SIG-M5 treated with dmso at 0.1 percent for 504 hours (cell line): Measurements from ENCODE around the gene ECM1.

ENCODE experiments used
- DNase-seq: peaks from one replicate; lab custom pipeline; 2025; ENCODE audit not compliant: unreplicated experiment; lab: John Stamatoyannopoulos, UW

ECM1 gene

DNA sequence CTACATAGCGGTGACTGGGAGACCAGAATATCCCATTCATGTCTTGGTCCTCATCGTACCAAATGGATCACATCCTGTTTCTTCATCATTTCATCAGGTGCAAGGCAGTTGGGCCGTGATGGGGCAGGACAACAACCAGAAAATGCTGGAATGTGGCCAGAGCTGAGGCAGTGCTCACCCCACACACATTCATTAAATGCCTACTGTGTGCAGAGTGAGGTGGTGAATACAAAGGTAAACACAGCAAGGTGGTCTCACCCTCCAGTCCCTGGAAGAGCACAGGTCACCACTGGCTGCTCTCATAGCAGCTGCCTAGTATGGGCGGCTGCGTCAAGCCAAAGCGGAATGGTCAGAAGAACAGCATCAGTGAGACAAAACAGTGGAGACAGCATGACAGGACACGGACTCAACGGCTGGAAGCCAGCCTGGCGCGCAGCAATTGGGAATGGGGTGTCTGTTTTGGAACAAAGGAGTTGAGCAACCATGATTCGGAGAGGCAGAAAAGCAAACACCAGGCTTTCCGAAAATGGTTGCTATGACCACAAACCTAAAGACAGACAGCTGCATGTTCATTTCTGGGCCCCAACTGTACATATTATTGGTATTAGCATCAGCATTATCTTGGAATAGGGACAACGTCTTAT lies 35.7 kb downstream of the ECM1 start:
- DNase-seq: no peak

DNA sequence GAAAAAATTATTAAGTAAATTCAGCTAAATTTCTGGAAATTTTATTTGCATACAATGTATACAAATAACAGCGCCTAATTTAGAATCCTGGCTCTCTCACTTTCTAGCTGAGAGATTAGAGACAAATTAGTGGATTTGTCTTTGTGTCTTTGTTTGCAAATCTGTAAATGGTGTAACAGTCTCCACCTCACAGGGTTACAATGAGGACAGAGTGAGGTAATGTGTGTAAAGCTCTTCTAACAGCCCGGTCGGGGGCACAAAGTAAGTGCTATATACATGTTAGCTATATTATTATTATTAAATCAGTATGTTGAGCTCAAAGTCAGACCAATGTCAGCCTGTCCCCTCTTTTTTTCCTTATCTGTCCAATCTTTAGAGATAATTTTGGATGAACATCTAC lies 36.3 kb downstream of the ECM1 start:
- DNase-seq: no peak

DNA sequence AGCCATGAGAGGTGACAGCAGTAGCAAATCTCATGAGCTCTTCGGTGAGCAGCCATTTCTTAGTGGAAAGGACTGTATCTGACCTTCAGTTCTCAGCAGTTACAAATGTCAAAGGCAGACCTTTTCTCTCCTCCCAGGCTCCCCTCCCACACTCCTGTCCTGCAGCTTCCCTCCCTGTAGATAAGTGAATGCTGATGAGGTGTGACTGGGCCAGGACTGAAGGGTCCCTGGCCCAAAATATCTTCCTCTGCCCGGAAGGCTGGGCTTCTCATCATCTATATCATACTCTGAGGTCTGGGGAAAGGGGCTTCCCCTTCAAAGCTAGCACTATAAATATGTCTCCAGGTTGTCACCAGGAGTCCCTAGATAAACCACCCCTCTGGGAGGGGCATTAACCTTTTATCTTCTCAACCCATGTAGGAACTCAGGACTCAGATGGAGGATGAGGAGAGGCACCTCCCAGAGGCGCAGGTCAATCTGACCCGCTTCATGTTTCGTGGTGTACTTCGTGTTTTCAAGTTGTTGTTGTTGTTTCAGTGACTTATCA lies 37.6 kb downstream of the ECM1 start:
- DNase-seq: no peak

DNA sequence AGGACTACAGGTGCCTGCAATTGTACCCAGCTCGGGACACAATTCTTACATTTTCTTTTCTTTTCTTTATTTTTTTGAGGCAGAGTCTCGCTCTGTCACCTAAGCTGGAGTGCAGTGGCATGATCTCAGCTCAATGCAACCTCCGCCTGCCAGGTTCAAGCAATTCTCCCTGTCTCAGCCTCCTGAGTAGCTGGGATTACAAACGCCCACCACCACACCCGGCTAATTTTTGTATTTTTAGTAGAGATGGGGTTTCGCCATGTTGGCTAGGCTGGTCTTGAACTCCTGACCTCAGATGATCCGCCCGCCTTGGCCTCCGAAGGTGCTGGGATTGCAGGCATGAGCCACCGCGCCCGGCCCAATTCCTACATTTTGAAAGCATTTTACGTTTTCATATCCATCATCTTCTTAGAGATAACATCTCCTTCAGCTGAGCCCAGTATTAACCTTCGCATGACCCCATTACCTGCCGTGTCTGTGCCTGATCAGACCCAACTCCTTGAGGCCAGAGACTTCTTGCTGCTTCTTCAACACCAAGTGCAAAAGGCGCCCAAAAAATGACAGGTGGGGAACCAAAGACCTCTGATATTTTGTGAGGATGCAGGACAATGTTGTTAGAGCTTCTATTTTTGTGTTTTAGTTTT lies 38.5 kb downstream of the ECM1 start:
- DNase-seq: no peak

GRCh38 chr1:150548324-150548631 lies 40.4 kb downstream of the ECM1 start:
- no peak for DNase-seq

DNA sequence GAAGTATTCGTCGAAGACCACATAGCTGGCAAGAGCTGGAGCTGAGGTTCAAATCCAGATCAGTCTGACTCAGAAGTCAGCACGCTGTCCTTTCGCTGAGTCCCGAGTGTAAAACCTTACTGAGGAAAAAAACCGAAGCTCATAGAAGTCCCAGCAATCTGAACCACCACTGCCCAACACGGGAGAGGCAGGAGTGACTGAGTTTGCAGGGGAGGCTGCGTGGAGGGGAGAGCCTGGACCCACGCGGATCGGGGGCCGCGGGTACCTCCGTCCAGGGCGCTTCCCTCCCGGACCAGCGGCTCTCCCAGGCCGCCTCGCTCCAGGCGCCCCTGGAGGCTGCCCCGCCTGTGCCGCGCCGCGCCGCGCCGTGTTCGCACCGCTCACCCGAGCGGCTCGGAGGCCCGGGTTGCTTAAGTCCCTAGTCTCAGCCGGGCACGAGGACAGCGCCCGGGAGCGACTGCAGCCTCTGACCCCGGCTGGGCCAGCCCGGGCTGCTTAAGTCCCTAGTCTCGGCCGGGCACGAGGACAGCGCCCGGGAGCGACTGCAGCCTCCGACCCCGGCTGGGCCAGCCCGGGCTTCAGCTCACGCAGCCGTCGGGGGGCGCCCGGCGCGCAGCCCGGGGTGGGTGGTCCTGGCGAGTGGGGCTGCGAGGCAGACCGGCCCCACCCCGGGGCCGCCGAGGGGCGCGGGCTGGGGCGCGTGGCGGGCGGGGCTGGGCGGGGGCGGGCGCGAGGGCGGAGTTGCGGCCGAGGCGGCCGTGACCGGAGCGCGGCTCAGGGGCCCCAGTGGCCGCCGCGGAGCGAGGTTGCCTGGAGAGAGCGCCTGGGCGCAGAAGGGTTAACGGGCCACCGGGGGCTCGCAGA lies 41.0 kb downstream of the ECM1 start, which contains the start of gene ADAMTSL4:
Gene ADAMTSL4, plus strand, starts transcription at position 777 of the 864 bp plus-strand sequence. CDS start 2,881 bp downstream, outside the sequence.
- peak; percentile 73 for DNase-seq

GRCh38 chr1:150549496-150550221 lies 41.8 kb downstream of the ECM1 start:
- DNase-seq: no peak

GRCh38 chr1:150550222-150551050 lies 42.5 kb downstream of the ECM1 start:
- DNase-seq: no peak

DNA sequence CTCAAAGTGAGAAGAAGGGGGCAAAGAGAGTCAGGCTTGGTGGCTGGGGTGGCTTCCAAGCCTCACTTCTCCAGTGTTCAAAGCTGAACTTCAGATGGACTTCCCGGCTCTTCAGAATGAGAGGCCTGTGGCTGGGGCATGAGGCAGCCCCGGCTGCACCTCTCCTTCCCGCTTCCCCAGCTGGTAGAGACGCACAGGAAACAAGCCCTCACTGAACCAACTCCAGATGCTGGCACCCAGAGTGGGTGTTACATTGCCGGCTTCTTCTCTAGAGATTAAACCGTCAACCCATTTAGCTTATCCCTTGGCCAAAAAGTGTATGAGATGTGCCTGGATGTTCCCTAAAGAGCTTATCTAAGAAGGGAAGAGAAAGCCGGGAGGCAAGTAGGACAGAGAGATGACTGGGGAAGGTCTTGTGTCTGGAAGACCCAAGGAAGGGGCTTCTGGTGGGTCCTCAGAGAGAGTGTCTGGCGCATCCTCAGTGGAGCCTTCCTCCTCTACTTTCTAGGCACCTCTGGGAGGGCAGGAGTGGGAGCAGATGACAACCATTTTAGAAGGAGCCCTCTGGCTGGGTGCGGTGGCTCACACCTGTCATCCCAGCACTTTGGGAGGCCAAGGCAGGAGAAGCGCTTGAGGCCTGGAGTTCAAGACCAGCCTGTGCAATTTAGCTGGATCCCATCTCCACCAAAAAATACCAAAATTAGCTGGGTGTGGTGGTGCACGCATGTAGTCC lies 43.3 kb downstream of the ECM1 start:
- peak; percentile 39 for DNase-seq

DNA sequence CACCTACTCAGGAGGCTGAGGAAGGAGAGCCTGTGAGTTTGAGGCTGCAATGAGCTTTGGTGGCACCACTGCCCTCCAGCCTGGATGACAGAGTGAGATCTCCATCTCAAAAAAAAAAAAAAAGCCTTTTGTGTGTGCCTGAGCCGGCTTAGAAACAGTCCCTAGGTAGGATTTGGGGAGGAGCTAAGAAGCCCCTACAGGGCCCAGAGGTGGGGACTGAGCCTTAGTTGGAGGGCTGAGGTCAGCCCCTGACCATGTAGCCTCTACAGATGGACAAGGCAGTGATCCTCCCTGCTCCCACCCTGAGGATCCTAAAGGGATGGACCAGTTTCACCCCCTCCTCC lies 43.8 kb downstream of the ECM1 start:
- DNase-seq: no peak

- peak; percentile 98 for DNase-seq
Measured at GRCh38 chr1:150552128-150552910, 44.4 kb downstream of the ECM1 start.

- no peak for DNase-seq
Measured at GRCh38 chr1:150552911-150553289, 45.0 kb downstream of the ECM1 start.

- DNase-seq: no peak
Measured at GRCh38 chr1:150553392-150554085, 45.6 kb downstream of the ECM1 start.

DNA sequence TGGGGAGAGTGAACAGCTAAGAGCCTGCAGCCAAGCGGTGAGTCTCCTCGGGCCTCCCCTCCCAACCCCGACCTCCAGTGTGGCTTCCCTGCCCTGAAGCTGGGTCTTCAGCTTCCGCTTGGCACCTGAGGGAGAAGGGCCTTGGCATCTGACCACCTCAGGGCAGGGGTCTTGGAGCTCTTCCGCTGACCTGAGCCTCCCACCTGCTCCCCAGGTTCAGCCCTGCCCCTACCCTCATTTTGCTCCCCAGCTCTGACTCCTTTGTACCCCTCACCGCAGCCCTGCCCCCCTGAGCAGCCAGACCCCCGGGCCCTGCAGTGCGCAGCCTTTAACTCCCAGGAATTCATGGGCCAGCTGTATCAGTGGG lies 46.2 kb downstream of the ECM1 start:
- no peak for DNase-seq

- DNase-seq: no peak
Measured at GRCh38 chr1:150555198-150555970, 47.5 kb downstream of the ECM1 start.

- DNase-seq: no peak
Measured at GRCh38 chr1:150555971-150556865, 48.3 kb downstream of the ECM1 start.
